GM23248 (cell line): ENCODE results near the gene CCNJL.

Experiments
- EZH2 ChIP-seq: fragments of 200-600 bp; sonication (generic); IDR thresholded peaks from 2 replicates; pipeline ENCODE4 v1.6.1; 2018; ENCODE audit warnings: antibody characterized with exemption, mild to moderate bottlenecking; ENCODE audit not compliant: insufficient read depth, poor library complexity, severe bottlenecking
- EZH2phosphoT487 ChIP-seq: fragments of 200-600 bp; sonication (generic); IDR thresholded peaks from 2 replicates; pipeline ENCODE4 v1.6.1; 2018; ENCODE audit warnings: antibody characterized with exemption, moderate library complexity, mild to moderate bottlenecking, low read depth; ENCODE audit not compliant: insufficient read depth

- TF ChIP-seq EZH2: no peak
- TF ChIP-seq EZH2phosphoT487: no peak
These were observed 93.0 kb downstream of the CCNJL start for GRCh38 chr5:160219356-160219755.
